Effector memory CD8-positive, alpha-beta T cell (primary cell): Measurements from ENCODE around the gene FHOD3.

Source experiments
- ATAC-seq: fragments of 150-1000 bp; cut with Tn5 transposase; replicated peaks from 2 replicates; pipeline ENCODE4 v1.10.0; 2021; ENCODE audit warnings: mild to moderate bottlenecking, moderate library complexity
- DNase-seq, 3 experiments: peaks; one replicate each; pipeline ENCODE4 v3.0.0; 2021
- H3K27ac Mint-ChIP-seq, 2 donors: one replicate each; pipeline ENCODE4 v1.8.0; 2022; ENCODE audit warnings: mild to moderate bottlenecking in 2 of 2, mixed read lengths in 2 of 2, moderate library complexity in 2 of 2
- H3K27me3 Mint-ChIP-seq, 2 donors: one replicate each; pipeline ENCODE4 v1.8.0; 2022; ENCODE audit warnings: mixed read lengths in 2 of 2
- H3K36me3 Mint-ChIP-seq: one replicate; pipeline ENCODE4 v1.8.0; 2022; ENCODE audit warnings: mild to moderate bottlenecking, moderate library complexity, mixed read lengths; ENCODE audit not compliant: insufficient read depth
- H3K4me1 Mint-ChIP-seq, 2 donors: one replicate each; pipeline ENCODE4 v1.8.0; 2022; ENCODE audit warnings: low read depth in 2 of 2, mixed read lengths in 2 of 2
- H3K4me3 Mint-ChIP-seq, 2 donors: one replicate each; pipeline ENCODE4 v1.8.0; 2022; ENCODE audit warnings: mild to moderate bottlenecking in 2 of 2, mixed read lengths in 2 of 2, moderate library complexity in 2 of 2
- H3K9me3 Mint-ChIP-seq, 2 donors: one replicate each; pipeline ENCODE4 v1.8.0; 2022; ENCODE audit warnings: mixed read lengths in 2 of 2

FHOD3 gene

GRCh38 chr18:36377626-36378025, 80.1 kb downstream of the FHOD3 start:
- no peaks in the 10 kb centered on the region for H3K36me3 Mint-ChIP-seq
- no peaks in the 10 kb centered on the region for H3K4me1 Mint-ChIP-seq
- DNase-seq (no peak), ATAC-seq (no peak)
- no peak overlapping the region for H3K4me3 Mint-ChIP-seq
- H3K9me3 Mint-ChIP-seq = no peaks in the 10 kb centered on the region
- peaks cover 56 to 75% of the 10 kb centered on the region in 2 donors for H3K27me3 Mint-ChIP-seq
- H3K27ac Mint-ChIP-seq = no peak overlapping the region

- ATAC-seq (no peak), DNase-seq (no peak)
- Mint-ChIP-seq H3K36me3 (no peaks in the 10 kb centered on the region), H3K4me3 (no peak overlapping the region), H3K9me3 (no peaks in the 10 kb centered on the region), H3K27me3 (peaks cover 56 to 75% of the 10 kb centered on the region in 2 donors), H3K27ac (no peak overlapping the region), H3K4me1 (no peaks in the 10 kb centered on the region)
Measured at GRCh38 chr18:36378205-36378604, 80.7 kb downstream of the FHOD3 start.

GRCh38 chr18:36379435-36379984, 82.0 kb downstream of the FHOD3 start:
- Mint-ChIP-seq H3K4me3 (no peak overlapping the region), H3K27ac (no peak overlapping the region), H3K36me3 (no peaks in the 10 kb centered on the region), H3K27me3 (peaks cover 57 to 63% of the 10 kb centered on the region in 2 donors), H3K4me1 (no peaks in the 10 kb centered on the region), H3K9me3 (no peaks in the 10 kb centered on the region)
- ATAC-seq (no peak), DNase-seq (no peak)

- Mint-ChIP-seq H3K36me3 (no peaks in the 10 kb centered on the region), H3K4me1 (no peaks in the 10 kb centered on the region), H3K27ac (no peak overlapping the region), H3K4me3 (no peak overlapping the region), H3K9me3 (no peaks in the 10 kb centered on the region), H3K27me3 (peaks cover 54 to 60% of the 10 kb centered on the region in 2 donors)
- DNase-seq (no peak), ATAC-seq (no peak)
Measured at GRCh38 chr18:36380173-36380827, 82.8 kb downstream of the FHOD3 start.

GRCh38 chr18:36381075-36381474, 83.6 kb downstream of the FHOD3 start:
- Mint-ChIP-seq H3K27me3 (peaks cover 50 to 54% of the 10 kb centered on the region in 2 donors), H3K36me3 (no peaks in the 10 kb centered on the region), H3K27ac (no peak overlapping the region), H3K4me3 (no peak overlapping the region), H3K4me1 (no peaks in the 10 kb centered on the region), H3K9me3 (no peaks in the 10 kb centered on the region)
- ATAC-seq = no peak
- DNase-seq = no peak

- DNase-seq (no peak), ATAC-seq (no peak)
- H3K4me1 Mint-ChIP-seq = no peaks in the 10 kb centered on the region
- H3K27ac Mint-ChIP-seq = no peak overlapping the region
- H3K9me3 Mint-ChIP-seq = no peaks in the 10 kb centered on the region
- peaks cover 37 to 40% of the 10 kb centered on the region in 2 donors for H3K27me3 Mint-ChIP-seq
- H3K36me3 Mint-ChIP-seq = no peaks in the 10 kb centered on the region
- no peak overlapping the region for H3K4me3 Mint-ChIP-seq
Measured at GRCh38 chr18:36382854-36383253, 85.3 kb downstream of the FHOD3 start.

- Mint-ChIP-seq H3K27me3 (peaks cover 25 to 52% of the 10 kb centered on the region in 2 donors), H3K9me3 (no peaks in the 10 kb centered on the region), H3K4me1 (no peaks in the 10 kb centered on the region), H3K4me3 (no peak overlapping the region), H3K36me3 (no peaks in the 10 kb centered on the region), H3K27ac (no peak overlapping the region)
- DNase-seq = no peak
- ATAC-seq = no peak
Measured at GRCh38 chr18:36386150-36386920, 88.8 kb downstream of the FHOD3 start.

- H3K36me3 Mint-ChIP-seq = no peaks in the 10 kb centered on the region
- DNase-seq (no peak), ATAC-seq (no peak)
- H3K4me1 Mint-ChIP-seq = no peaks in the 10 kb centered on the region
- no peaks in the 10 kb centered on the region for H3K9me3 Mint-ChIP-seq
- H3K27me3 Mint-ChIP-seq = peaks cover 18 to 51% of the 10 kb centered on the region in 2 donors
- H3K4me3 Mint-ChIP-seq = no peak overlapping the region
- H3K27ac Mint-ChIP-seq = no peak overlapping the region
Measured at GRCh38 chr18:36387310-36387709, 89.8 kb downstream of the FHOD3 start.

GRCh38 chr18:36388310-36388709, 90.8 kb downstream of the FHOD3 start:
- H3K4me1 Mint-ChIP-seq = no peaks in the 10 kb centered on the region
- H3K27ac Mint-ChIP-seq = no peak overlapping the region

GRCh38 chr18:36389027-36389426, 91.5 kb downstream of the FHOD3 start:
- H3K4me1 Mint-ChIP-seq = no peaks in the 10 kb centered on the region
- H3K27ac Mint-ChIP-seq = no peak overlapping the region
- no peaks in the 10 kb centered on the region for H3K9me3 Mint-ChIP-seq
- peaks cover 8 to 48% of the 10 kb centered on the region in 2 donors for H3K27me3 Mint-ChIP-seq
- DNase-seq (no peak), ATAC-seq (no peak)
- no peaks in the 10 kb centered on the region for H3K36me3 Mint-ChIP-seq
- no peak overlapping the region for H3K4me3 Mint-ChIP-seq

More at GRCh38 chr18:36388310-36388709, 90.8 kb downstream of the FHOD3 start:
- H3K36me3 Mint-ChIP-seq = no peaks in the 10 kb centered on the region
- no peak for DNase-seq
- H3K9me3 Mint-ChIP-seq = no peaks in the 10 kb centered on the region
- H3K27me3 Mint-ChIP-seq = peaks cover 8 to 42% of the 10 kb centered on the region in 2 donors
- no peak overlapping the region for H3K4me3 Mint-ChIP-seq
- no peak for ATAC-seq

GRCh38 chr18:36389811-36390581, 92.5 kb downstream of the FHOD3 start:
- ATAC-seq (no peak), DNase-seq (no peak)
- Mint-ChIP-seq H3K27me3 (peaks cover 8 to 48% of the 10 kb centered on the region in 2 donors), H3K27ac (no peak overlapping the region), H3K9me3 (no peaks in the 10 kb centered on the region), H3K4me3 (no peak overlapping the region), H3K4me1 (no peaks in the 10 kb centered on the region), H3K36me3 (no peaks in the 10 kb centered on the region)

GRCh38 chr18:36391426-36392145, 94.1 kb downstream of the FHOD3 start:
- Mint-ChIP-seq H3K27me3 (peaks cover 8 to 48% of the 10 kb centered on the region in 2 donors), H3K27ac (no peak overlapping the region), H3K36me3 (no peaks in the 10 kb centered on the region), H3K4me1 (no peaks in the 10 kb centered on the region), H3K9me3 (no peaks in the 10 kb centered on the region), H3K4me3 (no peak overlapping the region)
- no peak for DNase-seq
- no peak for ATAC-seq
